ENCODE data around the gene WSCD1. TPM values are rescaled to one million over a fixed set of nuclear protein-coding genes. Genes with fewer than 3 reads are reported as not detected.
A peak's percentile ranks its signal among the peaks of the same experiment; 100 is the strongest.

Gene WSCD1
- total and polyA plus RNA-seq, 9 donors, result 0.53 to 4.4 (median 1.7) TPM

GRCh38 chr17:6099492-6099891, 29.3 kb downstream of the WSCD1 start:
- no peak for DNase-seq
- no peaks in the 10 kb centered on the region for H3K4me1 ChIP-seq (ENCODE audit: insufficient read depth)
- H3K4me3 ChIP-seq, result no peak overlapping the region
- no peak overlapping the region for H3K27ac ChIP-seq
- H3K27me3 ChIP-seq, result no peaks in the 10 kb centered on the region
- no peaks in the 10 kb centered on the region for H3K9me3 ChIP-seq
- 78 to 79% (median 79%) methylated on average over 8 of the region's 8 CpGs for WGBS, 3 donors
- intact Hi-C loops (cut with DNase I), result no loop called here
- TF ChIP-seq POLR2A (IDR thresholded peaks at IDR 0.05), result no peak
- no peak for TF ChIP-seq CTCF (IDR thresholded peaks at IDR 0.05)
- TF ChIP-seq EP300 (IDR thresholded peaks at IDR 0.05), result no peak
- no peaks in the 10 kb centered on the region for H3K36me3 ChIP-seq

DNA sequence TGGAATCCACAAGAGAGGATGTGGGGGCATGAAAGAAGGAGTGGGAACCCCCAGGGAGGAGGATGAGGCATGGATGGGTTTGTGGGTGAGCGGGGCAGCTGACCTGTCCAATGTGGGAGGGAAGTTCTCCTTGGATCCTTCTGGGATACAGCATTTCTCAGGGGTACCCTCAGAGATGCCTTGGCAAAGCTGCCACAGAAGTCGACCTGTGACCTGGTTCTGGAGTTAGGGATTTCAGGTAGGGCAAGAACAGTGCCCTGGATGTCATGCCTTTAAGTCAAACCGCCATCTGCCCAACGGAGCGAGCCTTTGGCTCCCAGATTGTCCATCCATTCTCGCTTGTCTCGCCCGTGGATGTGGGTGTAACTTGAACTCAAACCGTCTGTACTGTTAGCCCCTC, 30.0 kb downstream of the WSCD1 start:
- no peak for TF ChIP-seq POLR2A (IDR thresholded peaks at IDR 0.05)
- Histone ChIP-seq H3K4me1 (ENCODE audit: insufficient read depth) (no peaks in the 10 kb centered on the region), H3K27ac (no peak overlapping the region), H3K4me3 (no peak overlapping the region), H3K36me3 (no peaks in the 10 kb centered on the region), H3K27me3 (no peaks in the 10 kb centered on the region), H3K9me3 (no peaks in the 10 kb centered on the region)
- peak in 1 of 5 donors; percentile 13 for DNase-seq
- WGBS, 3 donors, result 78 to 90% (median 80%) methylated on average over 9 of the region's 9 CpGs
- intact Hi-C loops (cut with DNase I), result no loop called here

DNA sequence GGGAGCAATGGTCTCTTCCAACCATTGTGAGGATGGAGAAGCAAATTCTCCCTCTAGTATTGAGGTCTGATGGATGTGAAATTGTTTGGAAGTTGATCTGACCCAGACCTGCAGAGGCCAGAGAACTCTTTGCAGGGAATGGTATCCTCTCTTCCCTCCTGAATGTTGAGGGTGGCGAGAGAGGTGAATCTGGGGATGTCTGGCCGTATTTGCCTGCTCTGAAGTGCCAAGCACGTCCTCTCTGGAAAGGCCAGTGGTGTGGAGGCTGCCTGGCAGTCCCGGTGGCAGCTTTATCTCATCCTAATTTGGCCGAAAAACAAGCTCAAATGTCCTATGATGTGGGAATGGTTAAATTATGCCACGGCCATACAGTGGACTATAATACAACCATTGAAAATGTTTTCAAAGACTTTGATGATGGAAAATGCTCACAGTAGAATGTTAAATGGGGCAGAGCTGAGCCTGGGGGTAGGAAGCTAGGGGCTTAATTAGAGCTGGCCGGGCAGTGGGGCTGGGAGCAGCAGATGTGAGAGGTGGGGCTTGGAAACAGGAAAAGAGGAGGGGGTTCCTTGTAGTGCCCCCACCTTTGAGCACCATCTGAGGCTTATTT, 30.8 kb downstream of the WSCD1 start:
- H3K9me3 ChIP-seq, result no peaks in the 10 kb centered on the region
- DNase-seq, result no peak

DNA sequence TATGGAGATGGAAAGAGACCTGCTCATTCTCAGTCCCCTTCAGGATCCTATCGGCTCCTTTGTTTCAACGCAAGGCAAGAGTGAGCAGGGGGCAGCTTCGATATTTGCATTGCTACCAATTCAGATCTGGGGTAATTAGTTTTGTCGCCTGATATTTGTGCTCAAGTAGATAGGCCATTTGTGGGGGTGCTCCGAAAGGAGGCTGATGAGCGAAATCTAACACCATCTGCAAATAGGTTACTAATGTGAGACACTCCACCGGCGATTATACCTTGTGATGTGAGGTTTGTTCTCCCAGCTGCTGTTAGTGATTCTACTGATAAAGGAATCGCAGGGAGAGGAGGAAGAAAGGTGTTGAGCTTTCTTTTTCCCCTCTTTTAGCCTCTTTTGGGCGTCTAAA, 31.5 kb downstream of the WSCD1 start:
- 41 to 51% (median 44%) methylated on average over 10 of the region's 10 CpGs for WGBS, 3 donors
- Histone ChIP-seq H3K9me3 (no peaks in the 10 kb centered on the region), H3K27ac (no peak overlapping the region), H3K4me1 (ENCODE audit: insufficient read depth) (no peaks in the 10 kb centered on the region), H3K36me3 (no peaks in the 10 kb centered on the region), H3K27me3 (no peaks in the 10 kb centered on the region), H3K4me3 (no peak overlapping the region)
- TF ChIP-seq EP300 (IDR thresholded peaks at IDR 0.05), result no peak
- TF ChIP-seq POLR2A (IDR thresholded peaks at IDR 0.05), result no peak
- no peak for TF ChIP-seq CTCF (IDR thresholded peaks at IDR 0.05)
- intact Hi-C loops (cut with DNase I), result no loop called here
- DNase-seq, result no peak

More for the DNA sequence above, 30.8 kb downstream of the WSCD1 start:
- no peak overlapping the region for H3K27ac ChIP-seq
- TF ChIP-seq EP300 (IDR thresholded peaks at IDR 0.05), result no peak
- TF ChIP-seq CTCF (IDR thresholded peaks at IDR 0.05), result no peak
- no peak for TF ChIP-seq POLR2A (IDR thresholded peaks at IDR 0.05)
- no peaks in the 10 kb centered on the region for H3K27me3 ChIP-seq
- no peaks in the 10 kb centered on the region for H3K4me1 ChIP-seq (ENCODE audit: insufficient read depth)
- WGBS, 3 donors, result 67 to 71% (median 70%) methylated on average over 7 of the region's 7 CpGs
- intact Hi-C loops (cut with DNase I), result no loop called here
- no peak overlapping the region for H3K4me3 ChIP-seq
- no peaks in the 10 kb centered on the region for H3K36me3 ChIP-seq

- no peak overlapping the region for H3K4me3 ChIP-seq
- H3K4me1 ChIP-seq (ENCODE audit: insufficient read depth), result no peaks in the 10 kb centered on the region
- intact Hi-C loops (cut with DNase I), result no loop called here
- TF ChIP-seq EP300 (IDR thresholded peaks at IDR 0.05) (no peak), POLR2A (IDR thresholded peaks at IDR 0.05) (no peak), CTCF (IDR thresholded peaks at IDR 0.05) (no peak)
- H3K27me3 ChIP-seq, result no peaks in the 10 kb centered on the region
- H3K9me3 ChIP-seq, result no peaks in the 10 kb centered on the region
- 45 to 61% (median 46%) methylated on average over 3 of the region's 3 CpGs for WGBS, 3 donors
- H3K36me3 ChIP-seq, result no peaks in the 10 kb centered on the region
- H3K27ac ChIP-seq, result no peak overlapping the region
- no peak for DNase-seq
Observed at GRCh38 chr17:6102615-6103014, 32.4 kb downstream of the WSCD1 start.

Measured in ovary (tissue), 9 donors.